ENCODE results near the gene HENMT1. TPM values are rescaled to one million over a fixed set of nuclear protein-coding genes. Genes with fewer than 3 reads are reported as not detected.
"Not testable (repeated sequence)": the region's sequence is repeated elsewhere in the genome, so short reads cannot be mapped to it uniquely, and the experiment has no call there.

HENMT1 gene
- 10 to 100 TPM in 1 of 4 donors, 1 to 10 TPM in 2, under 1 TPM in 1; 0.77 to 11.3 (median 2.3) TPM for total RNA-seq

DNA sequence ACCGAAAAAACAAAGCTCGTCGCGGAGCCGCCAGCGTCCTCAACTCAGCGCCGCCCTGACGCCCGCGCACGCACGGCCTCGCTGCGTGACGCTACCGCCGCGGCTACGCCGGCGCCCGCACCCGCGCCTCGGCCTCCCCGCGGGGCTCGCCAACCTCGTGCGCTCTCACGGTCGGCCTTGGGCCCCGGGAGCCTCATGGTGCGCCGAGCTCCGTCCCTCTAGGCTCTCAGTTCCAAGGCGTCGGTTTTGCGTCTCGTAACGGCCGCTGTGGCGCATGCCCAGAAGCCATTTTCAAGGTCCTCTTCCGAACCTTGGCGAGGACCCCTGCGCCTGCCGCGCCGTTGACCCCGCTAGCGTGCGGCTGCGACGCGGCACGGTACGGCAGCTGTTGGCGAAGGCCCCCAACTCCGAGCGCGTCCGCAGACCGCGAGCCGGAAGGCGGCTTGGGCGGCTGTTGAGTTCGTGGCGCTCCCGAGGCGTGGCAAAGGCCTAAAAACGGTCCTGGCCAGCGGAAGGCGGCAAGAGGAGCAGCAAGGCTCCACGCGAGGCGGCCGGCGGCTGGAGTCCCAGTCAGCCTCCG lies at the start of gene HENMT1:
HENMT1 (minus strand) TSS at position 64 of the 580 bp plus-strand sequence. CDS start 1,209 bp downstream, outside the sequence.
- intact Hi-C loops (cut with DNase I; ENCODE audit: low total_unique reads) = no loop called here
- H3K4me1 ChIP-seq = no peaks in the 10 kb centered on the region
- H3K36me3 ChIP-seq = no peaks in the 10 kb centered on the region
- TF ChIP-seq, protein P1, sequence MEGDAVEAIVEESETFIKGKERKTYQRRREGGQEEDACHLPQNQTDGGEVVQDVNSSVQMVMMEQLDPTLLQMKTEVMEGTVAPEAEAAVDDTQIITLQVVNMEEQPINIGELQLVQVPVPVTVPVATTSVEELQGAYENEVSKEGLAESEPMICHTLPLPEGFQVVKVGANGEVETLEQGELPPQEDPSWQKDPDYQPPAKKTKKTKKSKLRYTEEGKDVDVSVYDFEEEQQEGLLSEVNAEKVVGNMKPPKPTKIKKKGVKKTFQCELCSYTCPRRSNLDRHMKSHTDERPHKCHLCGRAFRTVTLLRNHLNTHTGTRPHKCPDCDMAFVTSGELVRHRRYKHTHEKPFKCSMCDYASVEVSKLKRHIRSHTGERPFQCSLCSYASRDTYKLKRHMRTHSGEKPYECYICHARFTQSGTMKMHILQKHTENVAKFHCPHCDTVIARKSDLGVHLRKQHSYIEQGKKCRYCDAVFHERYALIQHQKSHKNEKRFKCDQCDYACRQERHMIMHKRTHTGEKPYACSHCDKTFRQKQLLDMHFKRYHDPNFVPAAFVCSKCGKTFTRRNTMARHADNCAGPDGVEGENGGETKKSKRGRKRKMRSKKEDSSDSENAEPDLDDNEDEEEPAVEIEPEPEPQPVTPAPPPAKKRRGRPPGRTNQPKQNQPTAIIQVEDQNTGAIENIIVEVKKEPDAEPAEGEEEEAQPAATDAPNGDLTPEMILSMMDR (IDR thresholded peaks at IDR 0.05) = no peak
- TF ChIP-seq POLR2A (IDR thresholded peaks at IDR 0.05) = peak in 1 of 2 donors; percentile 23
- H3K27me3 ChIP-seq = no peaks in the 10 kb centered on the region
- peak; percentile 54 to 63 for DNase-seq
- H3K27ac ChIP-seq = peak within 1 kb of the TSS; percentile 86 to 90
- H3K4me3 ChIP-seq = peak within 1 kb of the TSS; percentile 55 to 76
- H3K9me3 ChIP-seq = no peaks in the 10 kb centered on the region

GRCh38 chr1:108708691-108709660 lies 48.1 kb upstream of the HENMT1 start:
- no peaks in the 10 kb centered on the region for H3K4me1 ChIP-seq
- TF ChIP-seq POLR2A (IDR thresholded peaks at IDR 0.05) = no peak
- TF ChIP-seq, protein P1 (IDR thresholded peaks at IDR 0.05) = no peak
- intact Hi-C loops (cut with DNase I; ENCODE audit: low total_unique reads) = no loop called here
- H3K27ac ChIP-seq = no peak overlapping the region
- no peaks in the 10 kb centered on the region for H3K9me3 ChIP-seq
- DNase-seq = no peak
- H3K27me3 ChIP-seq = no peaks in the 10 kb centered on the region
- H3K36me3 ChIP-seq = no peaks in the 10 kb centered on the region
- no peak overlapping the region for H3K4me3 ChIP-seq

DNA sequence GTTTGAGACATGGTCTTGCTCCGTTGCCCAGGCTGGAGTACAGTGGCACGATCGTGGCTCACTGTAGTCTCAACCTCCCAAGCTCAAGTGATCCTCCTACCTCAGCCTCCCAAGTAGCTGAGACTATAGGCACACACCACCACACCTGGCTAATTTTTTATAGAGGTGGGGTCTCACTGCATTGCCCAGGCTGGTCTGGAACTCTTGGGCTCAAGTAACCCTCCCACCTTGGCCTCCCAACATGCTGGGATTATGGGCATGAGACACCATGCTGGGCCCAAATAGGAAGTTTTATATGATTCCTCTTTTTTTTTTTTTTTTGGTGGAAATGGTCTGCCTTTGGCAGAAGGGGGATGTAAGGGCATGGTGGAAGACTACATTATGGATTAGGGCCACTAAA lies 45.8 kb upstream of the HENMT1 start:
- H3K27ac ChIP-seq = no peak overlapping the region
- DNase-seq = no peak
- H3K9me3 ChIP-seq = no peaks in the 10 kb centered on the region
- no peaks in the 10 kb centered on the region for H3K27me3 ChIP-seq
- H3K4me3 ChIP-seq = no peak overlapping the region
- no peaks in the 10 kb centered on the region for H3K4me1 ChIP-seq
- TF ChIP-seq POLR2A (IDR thresholded peaks at IDR 0.05) = no peak
- TF ChIP-seq, protein P1 (IDR thresholded peaks at IDR 0.05) = no peak
- H3K36me3 ChIP-seq = no peaks in the 10 kb centered on the region
- intact Hi-C loops (cut with DNase I; ENCODE audit: low total_unique reads) = no loop called here

DNA sequence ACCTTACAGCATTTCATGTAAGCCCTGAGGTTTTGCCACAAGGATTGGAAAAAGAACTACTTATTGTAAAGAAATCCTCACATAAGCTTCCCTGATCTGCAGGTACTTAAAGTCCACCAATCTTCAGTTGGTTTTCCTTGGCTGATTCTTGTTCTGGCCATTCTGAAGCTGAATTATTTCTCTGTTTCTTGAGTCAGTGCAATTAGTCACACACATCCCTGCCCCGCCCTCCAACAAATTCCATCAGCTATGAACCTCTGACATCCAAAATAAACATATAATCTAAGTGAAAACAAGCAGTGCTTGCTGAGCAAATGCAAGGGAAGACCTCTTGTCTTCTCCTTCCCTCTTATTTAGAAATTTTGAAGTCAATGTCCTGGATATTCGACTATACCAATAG lies 43.6 kb upstream of the HENMT1 start:
- no peak for TF ChIP-seq POLR2A (IDR thresholded peaks at IDR 0.05)
- TF ChIP-seq, protein P1 (IDR thresholded peaks at IDR 0.05) = no peak

DNA sequence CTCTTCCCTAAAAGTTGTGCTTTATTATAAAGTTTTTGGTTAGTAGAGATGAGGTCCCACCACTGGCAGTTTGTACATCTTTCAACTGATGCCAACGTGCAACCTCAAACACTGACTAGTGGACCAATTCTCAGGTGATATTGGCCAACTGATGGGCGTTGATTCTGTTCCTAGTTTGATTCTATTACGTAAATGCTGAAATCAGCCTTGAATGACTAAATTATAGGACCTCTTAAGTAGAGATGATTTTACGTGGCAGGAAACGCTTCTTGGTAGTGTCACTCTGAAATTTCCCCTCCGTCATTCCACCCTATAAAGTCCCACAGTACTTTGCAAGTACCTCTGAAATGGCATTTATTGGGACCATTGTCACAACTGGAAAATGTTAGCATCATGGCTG lies 43.0 kb upstream of the HENMT1 start:
- TF ChIP-seq, protein P1 (IDR thresholded peaks at IDR 0.05) = no peak
- TF ChIP-seq POLR2A (IDR thresholded peaks at IDR 0.05) = no peak
- no peak overlapping the region for H3K27ac ChIP-seq
- no peak overlapping the region for H3K4me3 ChIP-seq
- no peaks in the 10 kb centered on the region for H3K4me1 ChIP-seq
- intact Hi-C loops (cut with DNase I; ENCODE audit: low total_unique reads) = no loop called here
- H3K27me3 ChIP-seq = no peaks in the 10 kb centered on the region
- no peaks in the 10 kb centered on the region for H3K9me3 ChIP-seq
- H3K36me3 ChIP-seq = no peaks in the 10 kb centered on the region
- no peak for DNase-seq

More for the DNA sequence above, 43.6 kb upstream of the HENMT1 start:
- no peaks in the 10 kb centered on the region for H3K4me1 ChIP-seq
- no peak overlapping the region for H3K27ac ChIP-seq
- H3K27me3 ChIP-seq = no peaks in the 10 kb centered on the region
- no peak overlapping the region for H3K4me3 ChIP-seq
- H3K36me3 ChIP-seq = no peaks in the 10 kb centered on the region
- no peaks in the 10 kb centered on the region for H3K9me3 ChIP-seq
- no peak for DNase-seq
- intact Hi-C loops (cut with DNase I; ENCODE audit: low total_unique reads) = no loop called here

- DNase-seq; H3K4me3 ChIP-seq; H3K27me3 ChIP-seq; H3K4me1 ChIP-seq; H3K9me3 ChIP-seq; H3K36me3 ChIP-seq; intact Hi-C loops (cut with DNase I; ENCODE audit: low total_unique reads); H3K27ac ChIP-seq: not testable (repeated sequence)
These were observed 41.2 kb upstream of the HENMT1 start for GRCh38 chr1:108702109-108702508.
